Activated naive CD4-positive, alpha-beta T cell treated with anti-CD3 and anti-CD28 coated beads, Interleukin-2, amount 50 U/mL, for 24 hours (primary cell): ENCODE results near the gene C2orf81.
"Not testable (repeated sequence)": the region's sequence is repeated elsewhere in the genome, so short reads cannot be mapped to it uniquely, and the experiment has no call there.

Source experiments
- H3K27ac Mint-ChIP-seq: one replicate; pipeline ENCODE4 v1.8.0; 2021; ENCODE audit warnings: mild to moderate bottlenecking, mixed read lengths
- H3K27me3 Mint-ChIP-seq: one replicate; pipeline ENCODE4 v1.8.0; 2021; ENCODE audit warnings: mixed read lengths
- H3K36me3 Mint-ChIP-seq: one replicate; pipeline ENCODE4 v1.8.0; 2021; ENCODE audit warnings: mixed read lengths
- H3K4me1 Mint-ChIP-seq: one replicate; pipeline ENCODE4 v1.8.0; 2021; ENCODE audit warnings: mixed read lengths
- H3K4me3 Mint-ChIP-seq: one replicate; pipeline ENCODE4 v1.8.0; 2021; ENCODE audit warnings: mild to moderate bottlenecking, mixed read lengths
- H3K9me3 Mint-ChIP-seq: one replicate; pipeline ENCODE4 v1.8.0; 2021; ENCODE audit warnings: mixed read lengths

C2orf81 gene

GRCh38 chr2:74421221-74421870, at the start of gene C2orf81, which contains the start of gene WDR54:
TSS of gene C2orf81 (minus strand) at chr2:74421619. CDS start at chr2:74421560, 59 bp downstream.
TSS of gene WDR54 (plus strand) at chr2:74421730. CDS start at chr2:74422154, 424 bp downstream.
- H3K4me1 Mint-ChIP-seq, result peaks cover 29% of the 10 kb centered on the region
- H3K4me3 Mint-ChIP-seq, result peak within 1 kb of the TSS; percentile 100
- no peaks in the 10 kb centered on the region for H3K27me3 Mint-ChIP-seq
- H3K27ac Mint-ChIP-seq, result peak within 1 kb of the TSS; percentile 97
- H3K9me3 Mint-ChIP-seq, result no peaks in the 10 kb centered on the region
- H3K36me3 Mint-ChIP-seq, result peaks cover 5% of the 10 kb centered on the region

GRCh38 chr2:74470742-74471141, 49.3 kb upstream of the C2orf81 start:
- H3K27ac Mint-ChIP-seq, result peak overlapping the region; percentile 86
- not testable (repeated sequence) for H3K27me3 Mint-ChIP-seq, H3K9me3 Mint-ChIP-seq
- H3K36me3 Mint-ChIP-seq, result peaks cover 17% of the 10 kb centered on the region
- peaks cover 26% of the 10 kb centered on the region for H3K4me1 Mint-ChIP-seq
- peak overlapping the region; percentile 76 for H3K4me3 Mint-ChIP-seq

GRCh38 chr2:74464406-74464805, 43.0 kb upstream of the C2orf81 start:
- Mint-ChIP-seq H3K27me3 (no peaks in the 10 kb centered on the region), H3K27ac (peak overlapping the region; percentile 84), H3K36me3 (peaks cover 4% of the 10 kb centered on the region), H3K4me3 (peak overlapping the region; percentile 99), H3K4me1 (peaks cover 36% of the 10 kb centered on the region), H3K9me3 (no peaks in the 10 kb centered on the region)

- no peak overlapping the region for H3K27ac Mint-ChIP-seq
- H3K36me3 Mint-ChIP-seq, result peaks cover 4% of the 10 kb centered on the region
- no peak overlapping the region for H3K4me3 Mint-ChIP-seq
- H3K4me1 Mint-ChIP-seq, result peaks cover 48% of the 10 kb centered on the region
- H3K27me3 Mint-ChIP-seq, result no peaks in the 10 kb centered on the region
- H3K9me3 Mint-ChIP-seq, result no peaks in the 10 kb centered on the region
Measured at GRCh38 chr2:74462786-74463105, 41.3 kb upstream of the C2orf81 start.

- Mint-ChIP-seq H3K4me3 (no peak overlapping the region), H3K9me3 (no peaks in the 10 kb centered on the region), H3K27me3 (no peaks in the 10 kb centered on the region), H3K36me3 (peaks cover 5% of the 10 kb centered on the region), H3K4me1 (peaks cover 50% of the 10 kb centered on the region), H3K27ac (no peak overlapping the region)
Measured at GRCh38 chr2:74462054-74462785, 40.8 kb upstream of the C2orf81 start.

GRCh38 chr2:74461187-74462053, 40.0 kb upstream of the C2orf81 start:
- no peak overlapping the region for H3K4me3 Mint-ChIP-seq
- H3K4me1 Mint-ChIP-seq, result peaks cover 58% of the 10 kb centered on the region
- H3K27ac Mint-ChIP-seq, result no peak overlapping the region
- no peaks in the 10 kb centered on the region for H3K27me3 Mint-ChIP-seq
- H3K9me3 Mint-ChIP-seq, result no peaks in the 10 kb centered on the region
- H3K36me3 Mint-ChIP-seq, result peaks cover 7% of the 10 kb centered on the region

- Mint-ChIP-seq H3K36me3 (peaks cover 14% of the 10 kb centered on the region), H3K4me3 (peak overlapping the region; percentile 99), H3K4me1 (peaks cover 60% of the 10 kb centered on the region)
- H3K27me3 Mint-ChIP-seq, H3K27ac Mint-ChIP-seq, H3K9me3 Mint-ChIP-seq: not testable (repeated sequence)
Measured at GRCh38 chr2:74460187-74460586, 38.8 kb upstream of the C2orf81 start.

GRCh38 chr2:74459503-74460118, 38.2 kb upstream of the C2orf81 start:
- Mint-ChIP-seq H3K27ac (peak overlapping the region; percentile 89), H3K4me1 (peaks cover 65% of the 10 kb centered on the region), H3K4me3 (peak overlapping the region; percentile 99), H3K36me3 (peaks cover 17% of the 10 kb centered on the region)
- not testable (repeated sequence) for H3K9me3 Mint-ChIP-seq, H3K27me3 Mint-ChIP-seq

GRCh38 chr2:74458938-74459363, 37.5 kb upstream of the C2orf81 start:
- Mint-ChIP-seq H3K9me3 (no peaks in the 10 kb centered on the region), H3K27ac (peak overlapping the region; percentile 52), H3K4me3 (peak overlapping the region; percentile 99), H3K4me1 (peaks cover 65% of the 10 kb centered on the region), H3K27me3 (no peaks in the 10 kb centered on the region), H3K36me3 (peaks cover 17% of the 10 kb centered on the region)

- peak within 1 kb of the TSS; percentile 99 for H3K4me3 Mint-ChIP-seq
- H3K36me3 Mint-ChIP-seq, result peaks cover 17% of the 10 kb centered on the region
- peaks cover 64% of the 10 kb centered on the region for H3K4me1 Mint-ChIP-seq
- H3K9me3 Mint-ChIP-seq, result no peaks in the 10 kb centered on the region
- H3K27me3 Mint-ChIP-seq, result no peaks in the 10 kb centered on the region
- H3K27ac Mint-ChIP-seq, result peak within 1 kb of the TSS; percentile 99
Measured at GRCh38 chr2:74458132-74458937, 36.9 kb upstream of the C2orf81 start, which contains the start of gene WBP1. TSS of gene WBP1 (plus strand) at chr2:74458438. CDS start at chr2:74458603, 165 bp downstream.

GRCh38 chr2:74457549-74458131, 36.2 kb upstream of the C2orf81 start:
- Mint-ChIP-seq H3K4me3 (peak overlapping the region; percentile 99), H3K27me3 (no peaks in the 10 kb centered on the region), H3K4me1 (peaks cover 64% of the 10 kb centered on the region), H3K36me3 (peaks cover 15% of the 10 kb centered on the region), H3K9me3 (no peaks in the 10 kb centered on the region), H3K27ac (peak overlapping the region; percentile 92)

GRCh38 chr2:74457129-74457548, 35.7 kb upstream of the C2orf81 start:
- no peaks in the 10 kb centered on the region for H3K27me3 Mint-ChIP-seq
- H3K9me3 Mint-ChIP-seq, result no peaks in the 10 kb centered on the region
- H3K27ac Mint-ChIP-seq, result peak overlapping the region; percentile 99
- H3K4me3 Mint-ChIP-seq, result peak overlapping the region; percentile 99
- H3K36me3 Mint-ChIP-seq, result peaks cover 15% of the 10 kb centered on the region
- peaks cover 69% of the 10 kb centered on the region for H3K4me1 Mint-ChIP-seq

- Mint-ChIP-seq H3K27ac (peak within 1 kb of the TSS; percentile 99), H3K9me3 (no peaks in the 10 kb centered on the region), H3K4me3 (peak within 1 kb of the TSS; percentile 99), H3K4me1 (peaks cover 61% of the 10 kb centered on the region), H3K36me3 (peaks cover 13% of the 10 kb centered on the region), H3K27me3 (no peaks in the 10 kb centered on the region)
Measured at GRCh38 chr2:74454654-74455511, 33.5 kb upstream of the C2orf81 start, which contains the start of gene INO80B. TSS of gene INO80B (plus strand) at chr2:74455087. CDS start at chr2:74455117, 30 bp downstream.
